K562 (cell line): ENCODE results near the gene LRMDA.

Experiments used
- RAD21 ChIP-seq, 2 experiments: fragments of 250-450 bp in 1 of 2; fragments of 450-650 bp in 1 of 2; sonication (Bioruptor Pico) in 1 of 2; formaldehyde crosslinking in 1 of 2; IDR thresholded peaks in 1 of 2; conservative IDR thresholded peaks in 1 of 2; 2 replicates each; pipeline versions ENCODE4 v1.4.0 to v1.8.0; 2020 to 2022; ENCODE audit warnings: mild to moderate bottlenecking in 2 of 2, moderate library complexity in 1 of 2
- TF ChIP-seq, protein P1 (sequence below), 2 experiments: fragments of 450-650 bp; IDR thresholded peaks; 2 replicates each; pipeline ENCODE4 v1.6.1; 2016; ENCODE audit warnings: mild to moderate bottlenecking in 2 of 2, borderline replicate concordance in 1 of 2, low read depth in 1 of 2, moderate library complexity in 1 of 2

DNA sequence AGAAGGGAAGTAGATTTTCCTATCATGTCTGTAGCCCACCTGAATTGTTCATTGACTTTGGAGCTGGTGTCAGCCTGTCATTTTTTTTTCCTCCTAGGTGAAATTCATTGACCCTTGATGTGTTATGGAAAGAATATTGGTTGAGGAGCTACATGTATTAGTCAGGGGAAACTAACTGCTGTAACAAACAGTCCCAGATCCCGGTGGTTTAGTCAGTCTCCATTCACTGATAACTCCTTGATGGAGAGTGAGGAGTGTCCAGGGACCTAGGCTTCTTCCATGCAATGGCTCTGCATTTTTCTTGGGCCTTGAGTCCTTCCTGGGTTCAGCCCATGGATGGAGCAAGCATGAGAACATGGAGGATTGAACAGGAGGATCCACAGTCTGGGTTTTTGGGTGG is 643.2 kb downstream of the LRMDA start:
- no peak for TF ChIP-seq RAD21 (CRISPR knock-in tag; conservative IDR thresholded peaks at IDR 0.05 in 1 of 2, IDR thresholded peaks at IDR 0.05 in 1 of 2)
- TF ChIP-seq, protein P1, sequence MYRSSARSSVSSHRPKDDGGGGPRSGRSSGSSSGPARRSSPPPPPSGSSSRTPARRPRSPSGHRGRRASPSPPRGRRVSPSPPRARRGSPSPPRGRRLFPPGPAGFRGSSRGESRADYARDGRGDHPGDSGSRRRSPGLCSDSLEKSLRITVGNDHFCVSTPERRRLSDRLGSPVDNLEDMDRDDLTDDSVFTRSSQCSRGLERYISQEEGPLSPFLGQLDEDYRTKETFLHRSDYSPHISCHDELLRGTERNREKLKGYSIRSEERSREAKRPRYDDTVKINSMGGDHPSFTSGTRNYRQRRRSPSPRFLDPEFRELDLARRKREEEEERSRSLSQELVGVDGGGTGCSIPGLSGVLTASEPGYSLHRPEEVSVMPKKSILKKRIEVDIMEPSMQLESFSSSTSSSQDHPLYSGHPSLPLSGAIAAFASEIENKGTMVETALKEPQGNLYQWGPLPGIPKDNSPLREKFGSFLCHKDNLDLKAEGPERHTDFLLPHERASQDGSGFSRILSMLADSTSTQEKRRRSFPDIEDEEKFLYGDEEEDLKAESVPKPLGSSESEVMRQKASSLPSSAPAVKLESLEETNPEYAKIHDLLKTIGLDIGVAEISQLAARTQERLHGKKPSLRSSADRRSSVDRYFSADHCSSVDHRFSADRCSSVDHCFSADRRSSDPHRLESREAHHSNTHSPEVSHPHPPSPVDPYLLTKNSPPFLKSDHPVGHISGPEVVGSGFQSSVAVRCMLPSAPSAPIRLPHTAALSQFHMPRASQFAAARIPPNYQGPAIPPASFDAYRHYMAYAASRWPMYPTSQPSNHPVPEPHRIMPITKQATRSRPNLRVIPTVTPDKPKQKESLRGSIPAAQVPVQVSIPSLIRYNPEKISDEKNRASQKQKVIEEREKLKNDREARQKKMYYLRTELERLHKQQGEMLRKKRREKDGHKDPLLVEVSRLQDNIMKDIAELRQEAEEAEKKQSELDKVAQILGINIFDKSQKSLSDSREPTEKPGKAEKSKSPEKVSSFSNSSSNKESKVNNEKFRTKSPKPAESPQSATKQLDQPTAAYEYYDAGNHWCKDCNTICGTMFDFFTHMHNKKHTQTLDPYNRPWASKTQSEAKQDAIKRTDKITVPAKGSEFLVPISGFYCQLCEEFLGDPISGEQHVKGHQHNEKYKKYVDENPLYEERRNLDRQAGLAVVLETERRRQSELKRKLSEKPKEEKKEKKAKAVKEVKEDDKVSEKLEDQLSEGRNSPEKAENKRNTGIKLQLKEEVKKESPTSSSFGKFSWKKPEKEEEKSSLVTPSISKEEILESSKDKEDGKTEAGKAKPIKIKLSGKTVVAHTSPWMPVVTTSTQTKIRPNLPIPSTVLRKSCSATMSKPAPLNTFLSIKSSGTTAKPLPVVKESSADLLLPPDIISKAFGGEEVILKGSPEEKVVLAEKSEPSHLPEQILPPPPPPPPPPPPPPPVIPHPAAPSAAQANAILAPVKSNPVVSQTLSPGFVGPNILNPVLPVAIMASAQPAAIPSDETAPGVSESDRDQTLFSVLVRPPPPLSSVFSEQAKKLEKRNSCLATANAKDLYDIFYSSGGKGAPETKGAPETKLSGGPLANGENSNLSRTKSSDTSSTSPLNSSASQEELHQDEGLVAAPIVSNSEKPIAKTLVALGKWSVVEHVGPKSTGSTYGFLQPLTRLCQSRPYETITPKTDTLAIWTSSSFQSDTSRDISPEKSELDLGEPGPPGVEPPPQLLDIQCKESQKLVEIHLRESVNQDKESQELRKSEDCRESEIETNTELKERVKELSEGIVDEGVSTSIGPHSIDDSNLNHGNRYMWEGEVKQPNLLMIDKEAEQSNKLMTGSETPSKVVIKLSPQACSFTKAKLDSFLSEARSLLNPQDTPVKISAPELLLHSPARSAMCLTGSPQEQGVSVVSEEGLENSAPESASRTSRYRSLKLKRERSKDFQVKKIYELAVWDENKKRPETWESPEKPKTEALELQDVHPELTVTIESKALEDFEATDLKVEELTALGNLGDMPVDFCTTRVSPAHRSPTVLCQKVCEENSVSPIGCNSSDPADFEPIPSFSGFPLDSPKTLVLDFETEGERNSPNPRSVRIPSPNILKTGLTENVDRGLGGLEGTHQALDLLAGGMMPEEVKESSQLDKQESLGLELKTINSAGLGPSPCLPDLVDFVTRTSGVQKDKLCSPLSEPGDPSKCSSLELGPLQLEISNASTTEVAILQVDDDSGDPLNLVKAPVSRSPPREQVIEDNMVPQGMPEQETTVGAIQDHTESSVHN (IDR thresholded peaks at IDR 0.05; ENCODE audit: borderline replicate concordance in 1 of 2, low read depth in 1 of 2): no peak
